CD14-positive monocyte (primary cell): ENCODE measurements around the gene KIF26B. TPM values are rescaled to one million over a fixed set of nuclear protein-coding genes. Genes with fewer than 3 reads are reported as not detected.

Source experiments
- DNase-seq, 3 donors: peaks; one replicate each; pipeline ENCODE4 v3.0.0-alpha.2; 2011 to 2022
- H2AFZ ChIP-seq: 2 replicates; pipeline ENCODE4 v1.6.0; 2012; ENCODE audit warnings: mild to moderate bottlenecking, low read depth, low read length, inconsistent platforms; ENCODE audit not compliant: insufficient read depth, poor library complexity, severe bottlenecking
- H3K27ac ChIP-seq, 2 donors: 1 replicate in 1 of 2; 2 replicates in 1 of 2; pipeline ENCODE4 v1.5.1; 2012 to 2013; ENCODE audit warnings: low read length in 2 of 2, control low read depth in 1 of 2, inconsistent platforms in 1 of 2, low read depth in 1 of 2, mild to moderate bottlenecking in 1 of 2
- H3K27me3 ChIP-seq, 2 donors: one replicate each; pipeline versions ENCODE4 v1.6.0 to v1.6.1; 2011 to 2013; ENCODE audit warnings: low read length in 2 of 2; ENCODE audit not compliant: control insufficient read depth in 2 of 2, insufficient read depth in 2 of 2
- H3K36me3 ChIP-seq, 2 donors: replicated peaks in 1 of 2; 1 replicate in 1 of 2; 2 replicates in 1 of 2; pipeline versions ENCODE4 v1.5.1 to v1.6.1; 2012 to 2013; ENCODE audit warnings: low read length in 2 of 2, control low read depth in 1 of 2, inconsistent platforms in 1 of 2, mild to moderate bottlenecking in 1 of 2; ENCODE audit not compliant: insufficient read depth in 2 of 2, control insufficient read depth in 1 of 2
- H3K4me1 ChIP-seq, 2 donors: 1 replicate in 1 of 2; 2 replicates in 1 of 2; pipeline versions ENCODE4 v1.5.1 to v1.6.1; 2012 to 2013; ENCODE audit warnings: low read length in 2 of 2, control low read depth in 1 of 2, inconsistent platforms in 1 of 2, mild to moderate bottlenecking in 1 of 2, moderate library complexity in 1 of 2; ENCODE audit not compliant: insufficient read depth in 2 of 2, control insufficient read depth in 1 of 2
- H3K4me2 ChIP-seq: replicated peaks from 2 replicates; pipeline ENCODE3; 2012; ENCODE audit warnings: low read length, moderate library complexity, mild to moderate bottlenecking; ENCODE audit not compliant: poor library complexity, severe bottlenecking; ENCODE audit errors: extremely low read depth
- H3K4me3 ChIP-seq, 3 experiments: fragments of 200-600 bp in 1 of 3; sonication (generic) in 1 of 3; replicated peaks in 1 of 3; 1 replicate in 2 of 3; 2 replicates in 1 of 3; pipeline ENCODE4 v1.5.1; 2011 to 2013; ENCODE audit warnings: low read length in 3 of 3, mild to moderate bottlenecking in 3 of 3, control low read depth in 2 of 3, low read depth in 2 of 3, inconsistent platforms in 1 of 3, moderate library complexity in 1 of 3
- H3K79me2 ChIP-seq: 2 replicates; pipeline ENCODE4 v1.6.0; 2012; ENCODE audit warnings: mild to moderate bottlenecking, control low read depth, inconsistent platforms, low read length, moderate library complexity; ENCODE audit not compliant: insufficient read depth
- H3K9ac ChIP-seq: 2 replicates; pipeline ENCODE4 v1.6.0; 2017; ENCODE audit warnings: low read length, mild to moderate bottlenecking; ENCODE audit not compliant: insufficient read depth, poor library complexity, severe bottlenecking
- H3K9me3 ChIP-seq, 2 donors: replicated peaks in 1 of 2; 1 replicate in 1 of 2; 2 replicates in 1 of 2; pipeline versions ENCODE4 v1.5.1 to v1.6.1; 2012 to 2013; ENCODE audit warnings: low read length in 2 of 2, control low read depth in 1 of 2; ENCODE audit not compliant: control insufficient read depth in 1 of 2, insufficient read depth in 1 of 2
- H4K20me1 ChIP-seq: 2 replicates; pipeline ENCODE4 v1.6.0; 2012; ENCODE audit warnings: mild to moderate bottlenecking, low read length, control low read depth, moderate library complexity; ENCODE audit not compliant: insufficient read depth
- H3K27ac Mint-ChIP-seq, 7 donors: one replicate each; pipeline ENCODE4 v1.8.0; 2020; ENCODE audit warnings: mild to moderate bottlenecking in 7 of 7, mixed read lengths in 7 of 7, moderate library complexity in 6 of 7, inconsistent platforms in 2 of 7
- H3K27me3 Mint-ChIP-seq, 3 donors: one replicate each; pipeline ENCODE4 v1.8.0; 2021 to 2022; ENCODE audit warnings: low read depth in 3 of 3, mild to moderate bottlenecking in 3 of 3, mixed read lengths in 3 of 3, moderate library complexity in 3 of 3, inconsistent platforms in 1 of 3
- H3K36me3 Mint-ChIP-seq, 2 donors: one replicate each; pipeline ENCODE4 v1.8.0; 2020; ENCODE audit warnings: mixed read lengths in 2 of 2, inconsistent platforms in 1 of 2, mild to moderate bottlenecking in 1 of 2
- H3K4me1 Mint-ChIP-seq: one replicate; pipeline ENCODE4 v1.8.0; 2020; ENCODE audit warnings: mild to moderate bottlenecking, mixed read lengths
- H3K4me3 Mint-ChIP-seq, 2 donors: one replicate each; pipeline ENCODE4 v1.8.0; 2020; ENCODE audit warnings: mild to moderate bottlenecking in 2 of 2, mixed read lengths in 2 of 2, moderate library complexity in 1 of 2
- H3K9me3 Mint-ChIP-seq, 7 donors: one replicate each; pipeline ENCODE4 v1.8.0; 2020 to 2022; ENCODE audit warnings: mixed read lengths in 7 of 7, mild to moderate bottlenecking in 6 of 7, moderate library complexity in 6 of 7, inconsistent platforms in 2 of 7
- CTCF ChIP-seq: fragments of 200-600 bp; IDR thresholded peaks from one replicate; pipeline ENCODE4 v1.8.0; 2022; ENCODE audit warnings: antibody characterized with exemption, mild to moderate bottlenecking
- WGBS: methylation state at CpG from one replicate; pipeline ENCODE4 v1.1.5; 2013; ENCODE audit warnings: missing lambda C conversion rate; ENCODE audit not compliant: insufficient coverage; 5-methylcytosine and 5-hydroxymethylcytosine counted together
- intact Hi-C, 2 donors: fragments of 100-400 bp; cut with micrococcal nuclease; formaldehyde crosslinking; loops; one replicate each; pipeline versions ENCODE4 v1.15.0 to v1.15.1; 2023
- polyA plus RNA-seq, 3 donors: library from polyadenylated mRNA; depleted of rRNA in 1 of 3; unstranded in 2 of 3; stranded (reverse) in 1 of 3; fragments of 300-500 nt in 2 of 3; fragments of >200 nt in 1 of 3; fragmentation: Illumina TruSeq in 2 of 3; gene quantifications; 1 replicate in 2 of 3; 2 replicates in 1 of 3; pipeline ENCODE4 v1.2.3, GENCODE V29; 2012 to 2021

KIF26B gene
- polyA plus RNA-seq, 3 donors: 0.01 to 0.05 TPM; not detected in 1

GRCh38 chr1:245201827-245202226, 47.0 kb downstream of the KIF26B start:
- Histone ChIP-seq H3K9ac (no peak overlapping the region), H3K4me2 (no peak overlapping the region), H3K27me3 (peaks cover 3 to 6% of the 10 kb centered on the region in 2 donors), H3K27ac (no peak overlapping the region), H3K36me3 (no peaks in the 10 kb centered on the region), H2AFZ (no peak overlapping the region), H3K4me1 (no peaks in the 10 kb centered on the region), H3K4me3 (no peak overlapping the region), H3K9me3 (peaks cover 11 to 14% of the 10 kb centered on the region in 2 donors), H4K20me1 (no peaks in the 10 kb centered on the region), H3K79me2 (no peaks in the 10 kb centered on the region)
- 51% methylated on average over 4 of the region's 5 CpGs for WGBS
- H3K9me3 Mint-ChIP-seq: peaks cover 12 to 37% (median 24%) of the 10 kb centered on the region in 7 donors
- intact Hi-C loops: no loop called here
- H3K27ac Mint-ChIP-seq: no peak overlapping the region
- peaks cover 19 to 33% (median 21%) of the 10 kb centered on the region in 3 donors for H3K27me3 Mint-ChIP-seq
- no peak for TF ChIP-seq CTCF
- H3K36me3 Mint-ChIP-seq: no peaks in the 10 kb centered on the region
- no peak for DNase-seq
- peaks cover 3% of the 10 kb centered on the region for H3K4me1 Mint-ChIP-seq
- no peak overlapping the region for H3K4me3 Mint-ChIP-seq

DNA sequence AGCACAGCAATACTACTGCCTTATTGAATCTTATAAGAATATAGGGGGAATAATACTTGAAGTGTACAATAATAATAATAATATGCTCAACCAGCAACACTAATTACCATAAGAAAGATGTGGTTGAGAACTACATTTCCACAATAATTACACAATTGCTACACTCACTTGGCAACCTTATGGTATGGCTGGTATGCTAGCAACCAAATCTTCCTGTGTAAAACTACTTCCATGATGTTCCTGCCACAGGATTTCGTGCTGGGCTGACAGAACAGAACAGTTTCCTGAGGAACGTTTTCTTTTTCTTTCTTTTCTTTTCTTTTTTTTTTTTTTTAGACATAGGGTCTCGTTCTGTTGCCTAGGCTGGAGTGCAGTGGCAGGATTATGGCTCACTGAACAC, 50.6 kb downstream of the KIF26B start:
- peaks cover 27 to 54% (median 40%) of the 10 kb centered on the region in 7 donors for H3K9me3 Mint-ChIP-seq
- Histone ChIP-seq H3K27me3 (no peaks in the 10 kb centered on the region), H2AFZ (no peak overlapping the region), H3K4me3 (no peak overlapping the region), H3K27ac (no peak overlapping the region), H3K79me2 (no peaks in the 10 kb centered on the region), H4K20me1 (no peaks in the 10 kb centered on the region), H3K4me2 (no peak overlapping the region), H3K36me3 (no peaks in the 10 kb centered on the region), H3K9ac (no peak overlapping the region), H3K4me1 (no peaks in the 10 kb centered on the region), H3K9me3 (peaks cover 31 to 35% of the 10 kb centered on the region in 2 donors)
- H3K4me1 Mint-ChIP-seq: no peaks in the 10 kb centered on the region
- no peak for DNase-seq
- no peak overlapping the region for H3K4me3 Mint-ChIP-seq
- no peaks in the 10 kb centered on the region for H3K36me3 Mint-ChIP-seq
- H3K27me3 Mint-ChIP-seq: peaks cover 7 to 9% (median 8%) of the 10 kb centered on the region in 3 donors
- no peak for TF ChIP-seq CTCF
- no peak overlapping the region for H3K27ac Mint-ChIP-seq
- WGBS: 77% methylated on average over 2 of the region's 3 CpGs
- intact Hi-C loops: no loop called here
